Esophagus (tissue), 2 donors: ENCODE results near the gene POLR3H. TPM values are rescaled to one million over a fixed set of nuclear protein-coding genes. Genes with fewer than 3 reads are reported as not detected.

Source experiments
- H3K27ac ChIP-seq, 2 donors: one replicate each; pipeline ENCODE4 v1.5.1; 2013; ENCODE audit warnings: low read depth in 2 of 2, mild to moderate bottlenecking in 2 of 2, inconsistent platforms in 1 of 2, low read length in 1 of 2, moderate library complexity in 1 of 2
- H3K27me3 ChIP-seq, 2 donors: one replicate each; pipeline ENCODE4 v1.6.1; 2013; ENCODE audit warnings: low read length in 2 of 2, control low read depth in 1 of 2, mild to moderate bottlenecking in 1 of 2; ENCODE audit not compliant: insufficient read depth in 2 of 2, control insufficient read depth in 1 of 2
- H3K36me3 ChIP-seq, 2 donors: one replicate each; pipeline ENCODE4 v1.6.1; 2013; ENCODE audit warnings: low read length in 1 of 2; ENCODE audit not compliant: control insufficient read depth in 2 of 2, insufficient read depth in 2 of 2
- H3K4me1 ChIP-seq, 2 donors: one replicate each; pipeline ENCODE4 v1.6.1; 2013; ENCODE audit warnings: low read length in 1 of 2; ENCODE audit not compliant: control insufficient read depth in 2 of 2, insufficient read depth in 2 of 2
- H3K4me3 ChIP-seq, 2 donors: one replicate each; pipeline ENCODE4 v1.5.1; 2013; ENCODE audit warnings: low read length in 2 of 2, mild to moderate bottlenecking in 2 of 2, low read depth in 1 of 2, moderate library complexity in 1 of 2
- H3K9me3 ChIP-seq, 2 donors: one replicate each; pipeline ENCODE4 v1.6.1; 2013; ENCODE audit warnings: mild to moderate bottlenecking in 2 of 2, low read depth in 1 of 2, low read length in 1 of 2, moderate library complexity in 1 of 2; ENCODE audit not compliant: control insufficient read depth in 2 of 2, insufficient read depth in 1 of 2
- WGBS, 2 donors: extraction: QIAGEN DNeasy Blood & Tissue Kit; methylation state at CpG; one replicate each; pipeline ENCODE4 v1.1.7; 2013; 5-methylcytosine and 5-hydroxymethylcytosine counted together
- polyA plus RNA-seq, 2 donors: library from polyadenylated mRNA; stranded (reverse); fragments of 200-250 nt; gene quantifications; one replicate each; pipeline ENCODE4 v1.2.3, GENCODE V29; 2013
- donor health status: healthy with polysubstance abuse.
- donor health status: Bipolar disorder and iron deficiency.

Gene POLR3H
- polyA plus RNA-seq, 2 donors = 24.3 to 25.9 TPM

- H3K4me1 ChIP-seq = peaks cover 0 to 2% of the 10 kb centered on the region in 2 donors
- H3K9me3 ChIP-seq = no peaks in the 10 kb centered on the region
- peak overlapping the region; percentile 14 to 81 for H3K27ac ChIP-seq
- H3K27me3 ChIP-seq = no peaks in the 10 kb centered on the region
- WGBS, 2 donors = 55 to 65% methylated on average over 7 of the region's 7 CpGs
- no peak overlapping the region for H3K4me3 ChIP-seq
- H3K36me3 ChIP-seq = peaks cover 0 to 5% of the 10 kb centered on the region in 2 donors
These were observed 63.9 kb downstream of the POLR3H start for GRCh38 chr22:41480397-41480735.

- peak overlapping the region; percentile 56 to 81 for H3K27ac ChIP-seq
- H3K36me3 ChIP-seq = peaks cover 0 to 5% of the 10 kb centered on the region in 2 donors
- WGBS, 2 donors = 62 to 72% methylated on average over 6 of the region's 6 CpGs
- H3K4me3 ChIP-seq = no peak overlapping the region
- H3K27me3 ChIP-seq = no peaks in the 10 kb centered on the region
- no peaks in the 10 kb centered on the region for H3K4me1 ChIP-seq
- no peaks in the 10 kb centered on the region for H3K9me3 ChIP-seq
These were observed 64.4 kb downstream of the POLR3H start for GRCh38 chr22:41479671-41480396.

GRCh38 chr22:41478891-41479521 lies 65.3 kb downstream of the POLR3H start:
- Histone ChIP-seq H3K4me3 (no peak overlapping the region), H3K9me3 (no peaks in the 10 kb centered on the region), H3K4me1 (no peaks in the 10 kb centered on the region), H3K27ac (peak overlapping the region; percentile 54 to 56), H3K36me3 (peaks cover 0 to 5% of the 10 kb centered on the region in 2 donors), H3K27me3 (no peaks in the 10 kb centered on the region)
- WGBS, 2 donors = 73 to 74% methylated on average over 7 of the region's 7 CpGs

GRCh38 chr22:41478473-41478872 lies 65.8 kb downstream of the POLR3H start:
- no peaks in the 10 kb centered on the region for H3K4me1 ChIP-seq
- H3K9me3 ChIP-seq = no peaks in the 10 kb centered on the region
- no peak overlapping the region for H3K4me3 ChIP-seq
- no peaks in the 10 kb centered on the region for H3K27me3 ChIP-seq
- H3K36me3 ChIP-seq = peaks cover 0 to 5% of the 10 kb centered on the region in 2 donors
- 81 to 84% methylated on average over 2 of the region's 2 CpGs for whole genome bisulfite sequencing, 2 donors
- H3K27ac ChIP-seq = no peak overlapping the region

Other genes starting within 250 kb of the POLR3H start
- gene ZC3H7B, start 242.9 kb downstream of the POLR3H start, polyA plus RNA-seq = 10 to 100 TPM; 13.9 to 23.1 TPM
- gene TEF, start 162.5 kb downstream of the POLR3H start, polyA plus RNA-seq = 1 to 10 TPM; 8.5 to 9.5 TPM
- gene TOB2, start 97.7 kb downstream of the POLR3H start, polyA plus RNA-seq = 10 to 100 TPM; 10.7 to 11.1 TPM
- 10 to 100 TPM; 41.4 to 61.8 TPM for gene PHF5A, start 75.8 kb downstream of the POLR3H start, polyA plus RNA-seq
- gene ACO2, start 75.4 kb downstream of the POLR3H start, polyA plus RNA-seq = 10 to 100 TPM; 22.6 to 59.7 TPM
- gene CSDC2, start 16.5 kb upstream of the POLR3H start, polyA plus RNA-seq = 1 to 10 TPM; 1.1 to 1.2 TPM
- 10 to 100 TPM; 76.2 to 85.4 TPM for gene PMM1, start 45.4 kb upstream of the POLR3H start, polyA plus RNA-seq
- 10 to 100 TPM; 22.8 to 34.8 TPM for gene DESI1, start 76.6 kb upstream of the POLR3H start, polyA plus RNA-seq
- gene XRCC6, start 76.8 kb upstream of the POLR3H start, polyA plus RNA-seq = 100 to 1,000 TPM in 1 of 2 donors, 10 to 100 TPM in 1; 75.5 to 168 TPM
- 100 to 1,000 TPM in 1 of 2 donors, 10 to 100 TPM in 1; 95.9 to 110 TPM for gene SNU13, start 144.4 kb upstream of the POLR3H start, polyA plus RNA-seq
- under 1 TPM; 0.36 to 0.79 TPM for gene MEI1, start 155.0 kb upstream of the POLR3H start, polyA plus RNA-seq